HCT116 (cell line): ENCODE measurements around the gene MAP3K4. TPM values are rescaled to one million over a fixed set of nuclear protein-coding genes. Genes with fewer than 3 reads are reported as not detected.

Experiments
- ATAC-seq: fragments of 200-7000 bp; cut with Tn5 transposase; 2 replicates; pipeline ENCODE4 v1.9.1; 2020; ENCODE audit warnings: mild to moderate bottlenecking, moderate library complexity
- BruUV-seq: library from RNA; stranded (reverse); fragments of 400-500 nt; replicated peaks from 2 replicates; lab custom pipeline; 2021; lab: Mats Ljungman, UMichigan
- CTCF ChIA-PET: fragments of 300-600 bp; sonication (Branson Sonifier 250); formaldehyde crosslinking; loops from one replicate; lab custom pipeline; 2021; ENCODE audit warnings: antibody characterized with exemption; lab: Charles Lee
- POLR2A ChIA-PET: fragments of 300-600, 350-600 bp; sonication (Branson Sonifier 250); formaldehyde crosslinking; loops from one replicate; lab custom pipeline; 2021; ENCODE audit warnings: antibody characterized with exemption; lab: Charles Lee
- RAD21 ChIA-PET, 2 experiments: fragments of 300-600 bp; sonication (Branson Sonifier 250); formaldehyde crosslinking; loops; one replicate each; lab custom pipeline; 2023; ENCODE audit warnings: low total read pairs in 2 of 2; ENCODE audit not compliant: uncharacterized antibody in 2 of 2, unreplicated experiment in 2 of 2, low non-redundant PET in 1 of 2; lab: Charles Lee
- DNase-seq: peaks from one replicate; pipeline ENCODE4 v3.0.0-alpha.2; 2010; ENCODE audit warnings: low read depth, low spot score
- H2AFZ ChIP-seq: fragments of 200-600 bp; shearing (Covaris generic), sonication (generic); 2 replicates; pipeline ENCODE4 v1.6.1; 2017; ENCODE audit warnings: low read depth, mixed run types, mixed read lengths, antibody characterized with exemption, low read length; ENCODE audit not compliant: poor library complexity, severe bottlenecking
- H3K27ac ChIP-seq: 2 replicates; pipeline ENCODE4 v1.5.1; 2012; ENCODE audit warnings: low read depth, low read length
- H3K27me3 ChIP-seq: fragments of 200-600 bp; sonication (generic); 2 replicates; pipeline ENCODE4 v1.6.1; 2016; ENCODE audit warnings: mixed run types, low read length, mixed read lengths; ENCODE audit not compliant: insufficient read depth
- H3K36me3 ChIP-seq, 2 experiments: fragments of 200-500 bp in 1 of 2; fragments of 200-600 bp in 1 of 2; sonication (Bioruptor generic) in 1 of 2; sonication (generic) in 1 of 2; 2 replicates each; pipeline versions ENCODE4 v1.5.1 to v1.6.1; 2014 to 2016; ENCODE audit warnings: low read length in 2 of 2, inconsistent platforms in 1 of 2, mixed read lengths in 1 of 2, mixed run types in 1 of 2; ENCODE audit not compliant: insufficient read depth in 2 of 2, control insufficient read depth in 1 of 2
- H3K4me1 ChIP-seq, 2 experiments: fragments of 200-600 bp in 1 of 2; sonication (generic) in 1 of 2; 2 replicates each; pipeline versions ENCODE4 v1.5.1 to v1.6.1; 2012 to 2017; ENCODE audit warnings: low read length in 2 of 2, inconsistent platforms in 1 of 2, mild to moderate bottlenecking in 1 of 2, mixed read lengths in 1 of 2, mixed run types in 1 of 2, moderate library complexity in 1 of 2; ENCODE audit not compliant: insufficient read depth in 2 of 2, control insufficient read depth in 1 of 2
- H3K4me2 ChIP-seq: fragments of 200-600 bp; sonication (generic); 2 replicates; pipeline ENCODE4 v1.6.1; 2017; ENCODE audit warnings: mixed run types, low read length, mixed read lengths
- H3K4me3 ChIP-seq, 2 experiments: fragments of 200-600 bp in 1 of 2; sonication (generic) in 1 of 2; replicated peaks in 1 of 2; 2 replicates each; pipeline ENCODE4 v1.5.1; 2011 to 2016; ENCODE audit warnings: low read length in 2 of 2, control low read depth in 1 of 2, low read depth in 1 of 2, mild to moderate bottlenecking in 1 of 2, mixed read lengths in 1 of 2, mixed run types in 1 of 2
- H3K79me2 ChIP-seq: fragments of 200-600 bp; sonication (generic); 2 replicates; pipeline ENCODE4 v1.6.1; 2017; ENCODE audit warnings: mild to moderate bottlenecking, mixed run types, low read length, moderate library complexity, mixed read lengths; ENCODE audit not compliant: insufficient read depth
- H3K9ac ChIP-seq: fragments of 200-600 bp; sonication (generic); 2 replicates; pipeline ENCODE4 v1.6.1; 2016; ENCODE audit warnings: low read length, mixed read lengths
- H3K9me2 ChIP-seq: fragments of 200-600 bp; sonication (generic), shearing (Covaris generic); 2 replicates; pipeline ENCODE4 v1.6.1; 2017; ENCODE audit warnings: mixed run types, mild to moderate bottlenecking, moderate library complexity; ENCODE audit not compliant: insufficient read depth
- H3K9me3 ChIP-seq, 2 experiments: fragments of 200-500 bp in 1 of 2; fragments of 200-600 bp in 1 of 2; sonication (Bioruptor generic) in 1 of 2; sonication (generic) in 1 of 2; 2 replicates each; pipeline ENCODE4 v1.6.1; 2014 to 2017; ENCODE audit warnings: low read length in 2 of 2, mixed read lengths in 2 of 2, inconsistent platforms in 1 of 2, low read depth in 1 of 2, mild to moderate bottlenecking in 1 of 2, mixed run types in 1 of 2, moderate library complexity in 1 of 2; ENCODE audit not compliant: control insufficient read depth in 1 of 2, insufficient read depth in 1 of 2
- H4K20me1 ChIP-seq: fragments of 200-600 bp; sonication (generic), shearing (Covaris generic); 2 replicates; pipeline ENCODE4 v1.6.1; 2017; ENCODE audit warnings: mixed run types, mild to moderate bottlenecking, moderate library complexity; ENCODE audit not compliant: insufficient read depth
- EGR1 ChIP-seq: IDR thresholded peaks from 2 replicates; pipeline ENCODE4 v1.6.1; 2012; ENCODE audit warnings: low read depth
- EZH2phosphoT487 ChIP-seq: fragments of 200-600 bp; IDR thresholded peaks from 2 replicates; pipeline ENCODE4 v1.6.1; 2018; ENCODE audit warnings: antibody characterized with exemption, borderline replicate concordance
- FOSL1 ChIP-seq: IDR thresholded peaks from 2 replicates; pipeline ENCODE4 v1.6.1; 2012; ENCODE audit warnings: low read depth
- JUND ChIP-seq: IDR thresholded peaks from 2 replicates; pipeline ENCODE4 v1.6.1; 2012
- SP1 ChIP-seq: IDR thresholded peaks from 2 replicates; pipeline ENCODE4 v1.6.1; 2012; ENCODE audit warnings: low read depth
- SRF ChIP-seq: IDR thresholded peaks from 2 replicates; pipeline ENCODE4 v1.6.1; 2012; ENCODE audit warnings: low read depth
- ZNF274 ChIP-seq: fragments of 200-500 bp; sonication (Bioruptor generic); IDR thresholded peaks from 2 replicates; pipeline ENCODE4 v1.6.1; 2014; ENCODE audit warnings: mild to moderate bottlenecking, low read depth, low read length, inconsistent platforms
- intact Hi-C: fragments of 100-400 bp; cut with micrococcal nuclease; formaldehyde crosslinking; loops from 2 replicates; pipeline ENCODE4 v1.10.0; 2022
- total RNA-seq: library from RNA; stranded (reverse); gene quantifications from one replicate; pipeline ENCODE4 v1.2.1, GENCODE V29; 2021; ENCODE audit not compliant: unreplicated experiment
- TF ChIP-seq, protein P1 (sequence below): IDR thresholded peaks from 2 replicates; pipeline ENCODE4 v1.6.1; 2012
- TF ChIP-seq, protein P2 (sequence below): IDR thresholded peaks from 2 replicates; pipeline ENCODE4 v1.6.1; 2011; ENCODE audit warnings: mild to moderate bottlenecking, low read length, moderate library complexity; ENCODE audit not compliant: insufficient replicate concordance; ENCODE audit errors: extremely low read depth
- TF ChIP-seq, protein P3 (sequence below): IDR thresholded peaks from 2 replicates; pipeline ENCODE4 v1.6.1; 2012

Gene MAP3K4
- total RNA-seq, 1 experiment from 2014 or later, result 46.5 TPM

DNA sequence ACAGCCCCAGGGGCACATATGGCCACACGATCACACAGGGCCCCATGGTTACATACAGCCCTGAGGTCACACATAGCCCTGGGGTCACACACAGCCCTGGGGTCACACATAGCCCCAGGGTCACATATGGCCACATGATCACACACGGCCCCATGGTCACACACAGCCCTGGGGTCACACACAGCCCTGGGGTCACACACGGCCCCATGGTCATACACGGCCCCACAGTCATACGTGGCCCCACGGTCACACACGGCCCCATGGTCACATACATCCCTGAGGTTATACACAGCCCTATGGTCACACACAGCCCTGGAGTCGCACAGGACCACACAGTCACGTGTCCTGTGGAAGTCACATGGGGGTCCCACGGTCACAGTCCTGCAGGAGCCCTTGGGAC, 162.2 kb downstream of the MAP3K4 start:
- Histone ChIP-seq H3K9ac (no peak overlapping the region), H3K9me2 (no peaks in the 10 kb centered on the region), H3K9me3 (no peaks in the 10 kb centered on the region), H3K4me1 (no peaks in the 10 kb centered on the region), H4K20me1 (no peaks in the 10 kb centered on the region; the same call in 1 of the 2 replicates), H3K27ac (no peak overlapping the region), H3K79me2 (no peaks in the 10 kb centered on the region), H2AFZ (no peak overlapping the region), H3K36me3 (no peaks in the 10 kb centered on the region), H3K27me3 (no peaks in the 10 kb centered on the region), H3K4me3 (no peak overlapping the region), H3K4me2 (no peak overlapping the region)
- intact Hi-C loops, result loop anchor here (1.0 kb wide), 1 partner anchor 217 kb away; no protein-coding TSS in a partner anchor
- ChIA-PET RAD21 (no interaction called here), CTCF (interaction anchor here (5.0 kb wide), 1 partner anchor 217 kb away, joined by 23 read pairs; no protein-coding TSS in a partner anchor), POLR2A (no interaction called here)
- DNase-seq (no peak), ATAC-seq (no peak)
- BruUV-seq, result no TSS peak
- TF ChIP-seq SP1, result no peak
- TF ChIP-seq, protein P1, sequence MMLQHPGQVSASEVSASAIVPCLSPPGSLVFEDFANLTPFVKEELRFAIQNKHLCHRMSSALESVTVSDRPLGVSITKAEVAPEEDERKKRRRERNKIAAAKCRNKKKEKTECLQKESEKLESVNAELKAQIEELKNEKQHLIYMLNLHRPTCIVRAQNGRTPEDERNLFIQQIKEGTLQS, result no peak
- TF ChIP-seq, protein P2, sequence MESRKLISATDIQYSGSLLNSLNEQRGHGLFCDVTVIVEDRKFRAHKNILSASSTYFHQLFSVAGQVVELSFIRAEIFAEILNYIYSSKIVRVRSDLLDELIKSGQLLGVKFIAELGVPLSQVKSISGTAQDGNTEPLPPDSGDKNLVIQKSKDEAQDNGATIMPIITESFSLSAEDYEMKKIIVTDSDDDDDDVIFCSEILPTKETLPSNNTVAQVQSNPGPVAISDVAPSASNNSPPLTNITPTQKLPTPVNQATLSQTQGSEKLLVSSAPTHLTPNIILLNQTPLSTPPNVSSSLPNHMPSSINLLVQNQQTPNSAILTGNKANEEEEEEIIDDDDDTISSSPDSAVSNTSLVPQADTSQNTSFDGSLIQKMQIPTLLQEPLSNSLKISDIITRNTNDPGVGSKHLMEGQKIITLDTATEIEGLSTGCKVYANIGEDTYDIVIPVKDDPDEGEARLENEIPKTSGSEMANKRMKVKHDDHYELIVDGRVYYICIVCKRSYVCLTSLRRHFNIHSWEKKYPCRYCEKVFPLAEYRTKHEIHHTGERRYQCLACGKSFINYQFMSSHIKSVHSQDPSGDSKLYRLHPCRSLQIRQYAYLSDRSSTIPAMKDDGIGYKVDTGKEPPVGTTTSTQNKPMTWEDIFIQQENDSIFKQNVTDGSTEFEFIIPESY, result no peak
- no peak for TF ChIP-seq FOSL1
- no peak for TF ChIP-seq EZH2phosphoT487
- TF ChIP-seq, protein P3, sequence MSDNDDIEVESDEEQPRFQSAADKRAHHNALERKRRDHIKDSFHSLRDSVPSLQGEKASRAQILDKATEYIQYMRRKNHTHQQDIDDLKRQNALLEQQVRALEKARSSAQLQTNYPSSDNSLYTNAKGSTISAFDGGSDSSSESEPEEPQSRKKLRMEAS, result no peak
- no peak for TF ChIP-seq JUND
- no peak for TF ChIP-seq EGR1
- TF ChIP-seq SRF, result no peak
- no peak for TF ChIP-seq ZNF274
